H1 (cell line): Measurements from ENCODE around the gene CKMT1B. TPM values are rescaled to one million over a fixed set of nuclear protein-coding genes. Genes with fewer than 3 reads are reported as not detected.

Experiments
- CTCF ChIA-PET: fragments of 300-600 bp; sonication (Branson Sonifier 250); formaldehyde crosslinking; loops from one replicate; lab custom pipeline; 2021; ENCODE audit not compliant: partially characterized antibody; lab: Charles Lee
- POLR2A ChIA-PET: fragments of 300-600 bp; sonication (Branson Sonifier 250); formaldehyde crosslinking; loops from one replicate; lab custom pipeline; 2021; ENCODE audit warnings: inconsistent platforms; ENCODE audit not compliant: partially characterized antibody; lab: Charles Lee
- DNase-seq, 2 experiments: peaks; one replicate each; pipeline versions ENCODE4 v3.0.0 to v3.0.0-alpha.2; 2010 to 2022; ENCODE audit warnings: low spot score in 2 of 2, low read depth in 1 of 2, mixed read lengths in 1 of 2
- FAIRE-seq: peaks from 2 replicates; lab custom pipeline; 2011; peaks lifted over from hg19 to GRCh38; lab: Jason Lieb, UNC
- H2AFZ ChIP-seq: 2 replicates; pipeline ENCODE4 v1.8.1; 2012; ENCODE audit warnings: low read length, inconsistent platforms
- H2AK5ac ChIP-seq: 2 replicates; pipeline ENCODE4 v1.6.1; 2013; ENCODE audit warnings: low read depth, low read length
- H2BK120ac ChIP-seq: replicated peaks from 2 replicates; pipeline ENCODE3; 2013; ENCODE audit warnings: low read depth, low read length, inconsistent platforms
- H2BK12ac ChIP-seq: 2 replicates; pipeline ENCODE4 v1.6.1; 2013; ENCODE audit warnings: low read depth, low read length
- H2BK15ac ChIP-seq: 2 replicates; pipeline ENCODE4 v1.6.1; 2013; ENCODE audit warnings: low read length
- H2BK20ac ChIP-seq: 2 replicates; pipeline ENCODE4 v1.6.1; 2013; ENCODE audit warnings: low read length
- H2BK5ac ChIP-seq: 2 replicates; pipeline ENCODE4 v1.6.1; 2013; ENCODE audit warnings: low read depth, low read length
- H3K14ac ChIP-seq: 2 replicates; pipeline ENCODE4 v1.6.1; 2013; ENCODE audit warnings: inconsistent platforms; ENCODE audit not compliant: insufficient read length
- H3K18ac ChIP-seq: 2 replicates; pipeline ENCODE4 v1.6.1; 2013; ENCODE audit warnings: low read length; ENCODE audit errors: extremely low read depth
- H3K23ac ChIP-seq: 2 replicates; pipeline ENCODE4 v1.6.1; 2013; ENCODE audit warnings: inconsistent platforms; ENCODE audit not compliant: insufficient read length
- H3K23me2 ChIP-seq: 2 replicates; pipeline ENCODE4 v1.6.1; 2013; ENCODE audit warnings: low read depth, low read length
- H3K27ac ChIP-seq: 2 replicates; pipeline ENCODE4 v1.6.1; 2011; ENCODE audit warnings: low read depth, low read length, inconsistent platforms
- H3K27me3 ChIP-seq, 4 experiments: replicated peaks in 1 of 4; 1 replicate in 1 of 4; 2 replicates in 3 of 4; pipeline versions ENCODE4 v1.6.1 to v1.8.1; 2011 to 2013; ENCODE audit warnings: low read length in 3 of 4, mild to moderate bottlenecking in 3 of 4, inconsistent platforms in 2 of 4, mixed read lengths in 2 of 4, moderate library complexity in 1 of 4; ENCODE audit not compliant: control insufficient read depth in 3 of 4, insufficient read depth in 3 of 4; ENCODE audit errors: extremely low read depth in 1 of 4
- H3K36me3 ChIP-seq, 4 experiments: 2 replicates each; pipeline versions ENCODE4 v1.6.1 to v1.8.1; 2011 to 2013; ENCODE audit warnings: mild to moderate bottlenecking in 4 of 4, low read length in 3 of 4, moderate library complexity in 2 of 4, control low read depth in 1 of 4, inconsistent platforms in 1 of 4; ENCODE audit not compliant: insufficient read depth in 4 of 4, control insufficient read depth in 2 of 4
- H3K4ac ChIP-seq: replicated peaks from 2 replicates; pipeline ENCODE3; 2013; ENCODE audit warnings: low read length, low read depth, mixed read lengths, inconsistent platforms; ENCODE audit not compliant: insufficient read length
- H3K4me1 ChIP-seq, 4 experiments: replicated peaks in 1 of 4; 1 replicate in 1 of 4; 2 replicates in 3 of 4; pipeline versions ENCODE4 v1.6.1 to v1.8.1; 2011 to 2013; ENCODE audit warnings: low read length in 3 of 4, inconsistent platforms in 2 of 4, mixed read lengths in 1 of 4; ENCODE audit not compliant: insufficient read depth in 4 of 4, control insufficient read depth in 3 of 4
- H3K4me2 ChIP-seq, 2 experiments: 2 replicates each; pipeline versions ENCODE4 v1.6.1 to v1.8.1; 2011 to 2013; ENCODE audit warnings: low read depth in 2 of 2, low read length in 2 of 2, control low read depth in 1 of 2, inconsistent platforms in 1 of 2, mild to moderate bottlenecking in 1 of 2; ENCODE audit not compliant: insufficient read depth in 1 of 2
- H3K4me3 ChIP-seq, 4 experiments: fragments of 200-600, 300-600 bp in 1 of 4; sonication (generic), shearing (Covaris generic), sonication (Bioruptor Twin) in 1 of 4; 2 replicates each; pipeline versions ENCODE4 v1.5.1 to v1.8.1; 2011 to 2016; ENCODE audit warnings: low read length in 4 of 4, low read depth in 3 of 4, control low read depth in 2 of 4, inconsistent platforms in 2 of 4, mild to moderate bottlenecking in 2 of 4, mixed read lengths in 1 of 4, moderate library complexity in 1 of 4; ENCODE audit not compliant: insufficient read depth in 2 of 4; ENCODE audit errors: extremely low read depth in 1 of 4
- H3K56ac ChIP-seq: replicated peaks from 2 replicates; pipeline ENCODE3; 2013; ENCODE audit warnings: low read depth, mild to moderate bottlenecking, mixed read lengths, low read length, inconsistent platforms; ENCODE audit not compliant: insufficient read length
- H3K79me1 ChIP-seq: 2 replicates; pipeline ENCODE4 v1.6.1; 2013; ENCODE audit warnings: low read depth, low read length, control low read depth
- H3K79me2 ChIP-seq, 2 experiments: 2 replicates each; pipeline versions ENCODE4 v1.6.1 to v1.8.1; 2012 to 2013; ENCODE audit warnings: low read length in 2 of 2, mild to moderate bottlenecking in 2 of 2, inconsistent platforms in 1 of 2; ENCODE audit not compliant: insufficient read depth in 2 of 2, control insufficient read depth in 1 of 2
- H3K9ac ChIP-seq, 4 experiments: replicated peaks in 1 of 4; 1 replicate in 1 of 4; 2 replicates in 3 of 4; pipeline versions ENCODE4 v1.6.1 to v1.8.1; 2011 to 2013; ENCODE audit warnings: low read depth in 3 of 4, low read length in 3 of 4, control low read depth in 2 of 4, mild to moderate bottlenecking in 2 of 4, moderate library complexity in 2 of 4, inconsistent platforms in 1 of 4; ENCODE audit errors: extremely low read depth in 1 of 4
- H3K9me3 ChIP-seq, 2 experiments: 2 replicates each; pipeline versions ENCODE4 v1.6.1 to v1.8.1; 2012 to 2013; ENCODE audit warnings: mild to moderate bottlenecking in 2 of 2, moderate library complexity in 2 of 2, control low read depth in 1 of 2, inconsistent platforms in 1 of 2, low read depth in 1 of 2, low read length in 1 of 2, mixed read lengths in 1 of 2; ENCODE audit not compliant: insufficient read depth in 2 of 2
- H4K20me1 ChIP-seq, 2 experiments: replicated peaks in 1 of 2; 2 replicates each; pipeline versions ENCODE3 to v1.8.1; 2011 to 2013; ENCODE audit warnings: inconsistent platforms in 2 of 2, low read length in 2 of 2, mild to moderate bottlenecking in 1 of 2; ENCODE audit not compliant: insufficient read depth in 2 of 2, control insufficient read depth in 1 of 2
- H4K5ac ChIP-seq: 2 replicates; pipeline ENCODE4 v1.6.1; 2013; ENCODE audit warnings: low read length, low read depth, mixed read lengths, inconsistent platforms; ENCODE audit not compliant: insufficient read length
- H4K8ac ChIP-seq: 2 replicates; pipeline ENCODE4 v1.8.0; 2013; ENCODE audit warnings: mild to moderate bottlenecking, moderate library complexity, low read length, inconsistent platforms; ENCODE audit not compliant: insufficient read depth; ENCODE audit errors: extremely low read depth
- H4K91ac ChIP-seq: replicated peaks from 2 replicates; pipeline ENCODE3; 2013; ENCODE audit warnings: low read length, mixed read lengths, inconsistent platforms; ENCODE audit not compliant: insufficient read length
- ASH2L ChIP-seq: fragments of 200-600, 300-600 bp; sonication (generic); IDR thresholded peaks from one replicate; pipeline ENCODE4 v1.7.1; 2017; ENCODE audit warnings: low read length
- BRCA1 ChIP-seq: IDR thresholded peaks from 2 replicates; pipeline ENCODE4 v1.6.1; 2012; ENCODE audit warnings: low read depth, low read length, improper control_type of control experiment
- CBX5 ChIP-seq: fragments of 300-800, 300-1000 bp; sonication (generic); IDR thresholded peaks from 2 replicates; pipeline ENCODE4 v1.7.1; 2016; ENCODE audit warnings: antibody characterized with exemption, low read length, low read depth
- CREB1 ChIP-seq: IDR thresholded peaks from 2 replicates; pipeline ENCODE4 v1.6.1; 2012; ENCODE audit warnings: inconsistent platforms
- GABPA ChIP-seq: IDR thresholded peaks from 2 replicates; pipeline ENCODE4 v1.6.1; 2011; ENCODE audit warnings: mild to moderate bottlenecking, low read length, moderate library complexity, borderline replicate concordance; ENCODE audit not compliant: insufficient read depth
- GTF2F1 ChIP-seq: IDR thresholded peaks from 2 replicates; pipeline ENCODE4 v1.6.1; 2012; ENCODE audit warnings: low read depth, low read length, improper control_type of control experiment, borderline replicate concordance
- JUND ChIP-seq: IDR thresholded peaks from 2 replicates; pipeline ENCODE4 v1.6.1; 2011; ENCODE audit warnings: mild to moderate bottlenecking, improper control_type of control experiment, low read length
- KDM1A ChIP-seq: fragments of 200-600, 300-600 bp; sonication (generic); IDR thresholded peaks from 2 replicates; pipeline ENCODE4 v1.7.1; 2016; ENCODE audit warnings: mild to moderate bottlenecking, low read length, borderline replicate concordance
- NRF1 ChIP-seq: IDR thresholded peaks from 2 replicates; pipeline ENCODE4 v1.6.1; 2011; ENCODE audit warnings: mild to moderate bottlenecking, low read depth, low read length, improper control_type of control experiment
- RBBP5 ChIP-seq: IDR thresholded peaks from 2 replicates; pipeline ENCODE4 v1.7.1; 2012; ENCODE audit warnings: low read depth, mild to moderate bottlenecking, inconsistent platforms, low read length, moderate library complexity, borderline replicate concordance
- SP1 ChIP-seq: IDR thresholded peaks from 2 replicates; pipeline ENCODE4 v1.6.1; 2011; ENCODE audit warnings: low read depth, low read length
- SP2 ChIP-seq: IDR thresholded peaks from 2 replicates; pipeline ENCODE4 v1.6.1; 2012; ENCODE audit warnings: mild to moderate bottlenecking, low read length, inconsistent platforms
- TAF1 ChIP-seq: IDR thresholded peaks from 2 replicates; pipeline ENCODE4 v1.6.1; 2011; ENCODE audit warnings: mild to moderate bottlenecking, low read depth, low read length
- ZNF274 ChIP-seq: IDR thresholded peaks from 2 replicates; pipeline ENCODE4 v1.7.0; 2012; ENCODE audit warnings: low read length, borderline replicate concordance; ENCODE audit errors: extremely low read depth
- WGBS, 2 experiments: shearing (Covaris generic) in 1 of 2; methylation state at CpG; one replicate each; pipeline versions ENCODE4 v1.1.6 to v1.1.7; 2013 to 2015; ENCODE audit warnings: low lambda C conversion rate in 2 of 2, mixed read lengths in 2 of 2, inconsistent platforms in 1 of 2, low coverage in 1 of 2, missing lambda C conversion rate in 1 of 2; ENCODE audit not compliant: insufficient replicate concordance in 2 of 2, insufficient coverage in 1 of 2, insufficient read length in 1 of 2; ENCODE audit errors: extremely low coverage in 1 of 2, missing lambda C conversion rate in 1 of 2; 5-methylcytosine and 5-hydroxymethylcytosine counted together
- polyA plus RNA-seq, 7 experiments: library from polyadenylated mRNA; depleted of rRNA in 3 of 7; stranded (reverse) in 5 of 7; unstranded in 2 of 7; fragments of >200 nt in 5 of 7; fragments of 200-250 nt in 2 of 7; gene quantifications; 1 replicate in 5 of 7; 2 replicates in 1 of 7; 4 replicates in 1 of 7; pipeline versions ENCODE4 v1.2.1 to v1.2.3, GENCODE V29; 2011 to 2013; ENCODE audit warnings: missing spikeins in 2 of 7, mixed read lengths in 2 of 7
- total RNA-seq: library from RNA; stranded (reverse); fragmentation: NEBNext Ultra II Directional; extraction: Animal tissue kit (Norgen Biotek cat#: 25700); gene quantifications from 2 replicates; pipeline ENCODE4 v1.2.1, GENCODE V29; 2021

The CKMT1B gene
- total and polyA plus RNA-seq, 2 of the 8 experiments (the other 6 are each of a cell fraction or from before 2014, with no cell fraction given): 27.1 to 91.3 TPM

DNA sequence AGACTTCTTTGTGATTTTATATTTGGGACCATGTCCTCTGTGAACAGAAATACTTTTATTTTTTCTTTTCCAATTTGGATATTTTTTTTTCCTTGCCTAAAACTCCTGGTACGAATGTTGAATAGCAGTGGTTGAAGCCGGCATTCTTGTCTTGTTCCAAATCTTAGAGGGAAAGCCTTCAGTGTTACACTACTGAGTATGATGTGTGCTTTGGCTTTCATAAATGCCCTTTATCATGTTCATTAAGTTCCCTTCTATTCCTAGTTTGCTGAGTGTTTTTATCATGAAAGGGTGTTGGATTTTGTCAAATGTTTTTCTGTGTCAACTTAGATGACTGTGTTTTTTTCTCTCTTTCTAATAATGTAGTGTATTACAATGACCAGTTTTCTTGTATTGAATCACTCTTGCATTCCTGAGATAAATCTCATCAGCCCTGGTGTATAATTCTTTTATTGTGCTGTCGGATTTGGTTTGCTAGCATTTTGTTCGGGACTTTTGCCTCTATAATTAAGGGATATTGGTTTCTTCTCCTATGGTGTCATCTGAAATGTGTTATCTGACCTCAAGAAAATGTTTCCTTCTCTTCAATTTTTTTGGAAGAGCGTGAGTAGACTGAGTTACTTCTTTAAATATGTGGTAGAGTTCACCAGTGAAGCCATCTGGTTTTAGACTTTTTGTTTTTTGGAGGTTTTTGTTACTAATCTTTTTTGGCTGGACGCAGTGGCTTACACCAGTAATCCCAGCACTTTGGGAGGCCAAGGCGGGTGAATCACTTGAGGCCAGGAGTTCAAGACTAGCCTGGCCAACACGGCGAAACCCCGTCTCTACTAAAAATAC is 43.1 kb upstream of the CKMT1B start:
- H3K23me2 ChIP-seq: no peaks in the 10 kb centered on the region; the same call in 1 of the 2 replicates
- POLR2A ChIA-PET: no interaction called here
- H3K4me1 ChIP-seq: no peaks in the 10 kb centered on the region
- 83% methylated on average over 10 of the region's 10 CpGs; no CpG with 5 or more reads in 1 of the 2 experiments for WGBS, 2 experiments
- no peak overlapping the region for H2AFZ ChIP-seq
- H4K91ac ChIP-seq: no peak overlapping the region
- no peak overlapping the region for H3K4ac ChIP-seq
- no peak overlapping the region for H3K9ac ChIP-seq
- no peaks in the 10 kb centered on the region for H3K79me1 ChIP-seq
- no peak overlapping the region for H2BK20ac ChIP-seq
- H3K79me2 ChIP-seq: no peaks in the 10 kb centered on the region
- no peak overlapping the region for H2AK5ac ChIP-seq
- H3K18ac ChIP-seq: no peak overlapping the region
- H3K36me3 ChIP-seq: no peaks in the 10 kb centered on the region
- H3K27me3 ChIP-seq: no peaks in the 10 kb centered on the region
- no peak overlapping the region for H2BK15ac ChIP-seq
- no peaks in the 10 kb centered on the region for H4K20me1 ChIP-seq
- H3K4me2 ChIP-seq: no peak overlapping the region
- H2BK5ac ChIP-seq: no peak overlapping the region
- no peak overlapping the region for H4K8ac ChIP-seq
- CTCF ChIA-PET: no interaction called here
- DNase-seq (no peak), FAIRE-seq (no peak)
- H3K27ac ChIP-seq: no peak overlapping the region
- no peak overlapping the region for H4K5ac ChIP-seq
- no peak overlapping the region for H3K56ac ChIP-seq
- no peak overlapping the region for H3K23ac ChIP-seq
- H3K14ac ChIP-seq: no peak overlapping the region
- H2BK120ac ChIP-seq: no peak overlapping the region
- H3K4me3 ChIP-seq: no peak overlapping the region
- no peak overlapping the region for H2BK12ac ChIP-seq
- no peaks in the 10 kb centered on the region for H3K9me3 ChIP-seq
- TF ChIP-seq SP2: no peak
- TF ChIP-seq KDM1A: no peak
- TF ChIP-seq TAF1: no peak
- no peak for TF ChIP-seq JUND
- TF ChIP-seq BRCA1: no peak
- no peak for TF ChIP-seq GTF2F1
- no peak for TF ChIP-seq NRF1
- no peak for TF ChIP-seq GABPA
- no peak for TF ChIP-seq CREB1
- no peak for TF ChIP-seq RBBP5
- TF ChIP-seq CBX5: no peak
- no peak for TF ChIP-seq SP1
- no peak for TF ChIP-seq ASH2L
- no peak for TF ChIP-seq ZNF274
